HG03565 (cell line): Measurements from ENCODE around the gene CNR2.
A peak's percentile ranks its signal among the peaks of the same experiment; 100 is the strongest.
"Not testable (repeated sequence)": the region's sequence is repeated elsewhere in the genome, so short reads cannot be mapped to it uniquely, and the experiment has no call there.

Experiments used
- ATAC-seq: cut with Tn5 transposase; IDR thresholded peaks from one replicate; pipeline ENCODE4 v1.9.1; 2021; ENCODE audit warnings: mild to moderate bottlenecking, moderate library complexity; ENCODE audit not compliant: unreplicated experiment

The CNR2 gene

DNA sequence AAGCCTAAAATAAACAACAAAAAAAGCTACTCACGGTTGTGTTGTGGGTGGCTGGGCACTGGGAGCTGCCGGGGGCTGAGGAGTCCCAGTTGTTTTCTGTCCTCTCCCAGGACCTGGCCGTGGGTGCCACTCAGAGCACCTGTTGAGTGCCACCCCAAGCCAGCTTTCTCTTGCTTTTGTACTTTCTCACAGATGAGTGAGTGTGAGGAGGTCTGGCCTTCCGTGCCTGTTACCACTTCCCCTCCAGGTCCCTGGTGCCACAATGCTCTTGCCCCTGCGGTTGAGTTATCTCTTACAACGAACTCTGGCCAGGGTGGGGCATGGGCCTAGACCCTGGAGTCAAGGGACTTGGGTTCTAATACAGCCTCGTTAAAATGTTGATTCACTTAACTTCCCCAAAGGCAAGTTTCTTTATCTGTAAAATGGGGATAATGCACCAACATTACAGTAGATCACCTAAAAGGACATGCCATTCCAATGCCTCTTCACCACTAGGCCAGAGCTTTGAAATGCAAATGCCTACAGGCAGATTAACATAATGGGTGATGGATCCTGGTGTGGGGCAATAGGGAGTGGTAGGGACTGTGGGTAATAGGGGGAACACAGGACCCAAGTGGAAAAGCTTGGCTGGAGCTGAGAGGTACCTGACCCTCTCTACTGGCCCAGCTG is at the start of gene CNR2:
TSS of gene CNR2 (minus strand) at position 151 of the 669 bp plus-strand sequence. CDS start 37,745 bp downstream, outside the sequence.
- ATAC-seq, result no peak

GRCh38 chr1:23960291-23961020 is 47.3 kb upstream of the CNR2 start:
- ATAC-seq, result no peak

DNA sequence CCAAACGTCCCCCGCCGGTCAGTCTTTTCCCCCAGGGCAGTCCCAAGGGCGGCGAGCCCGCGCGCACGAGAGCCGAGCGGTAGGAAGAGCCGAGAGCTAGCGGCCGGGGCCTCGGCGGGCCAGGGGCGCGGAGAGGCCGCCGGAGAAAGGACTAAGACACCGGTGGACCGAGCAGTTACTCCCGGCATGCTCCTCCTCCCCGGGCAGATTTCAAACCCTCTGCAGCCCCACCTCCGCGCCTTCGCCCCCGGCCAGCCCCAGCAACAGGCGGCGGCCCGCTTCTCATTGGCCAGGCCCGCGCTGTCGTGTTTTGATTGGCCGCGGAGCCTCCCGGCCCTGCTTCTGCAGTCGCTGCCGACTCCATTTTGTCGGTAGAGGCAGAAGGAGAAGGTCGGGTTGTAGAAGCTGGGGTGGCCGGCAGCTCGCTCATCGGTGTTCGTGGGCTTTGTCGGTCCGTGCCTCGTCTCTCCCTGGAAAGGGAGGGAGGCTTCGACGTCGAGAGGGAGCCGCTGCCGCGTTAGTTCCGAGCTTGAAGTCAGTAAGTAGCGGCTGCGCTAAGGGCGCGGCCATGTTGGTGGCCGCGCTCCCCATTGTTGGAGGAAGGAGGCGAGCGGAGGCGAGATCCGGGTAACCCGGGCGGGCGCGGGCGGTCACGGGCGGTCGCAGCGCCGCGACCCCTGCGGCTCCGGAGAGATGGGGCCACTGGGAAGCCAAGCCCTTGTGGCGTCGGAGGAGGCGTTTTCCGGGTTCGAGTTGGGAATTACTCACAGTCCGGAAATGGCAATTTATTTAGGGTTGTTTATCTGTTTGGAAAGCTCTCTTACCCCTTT is 46.5 kb upstream of the CNR2 start, which contains the start of gene PNRC2:
TSS of gene PNRC2 (plus strand) at position 368 of the 830 bp plus-strand sequence. CDS start 1,630 bp downstream, outside the sequence.
- ATAC-seq, result peak; percentile 37

- ATAC-seq, result peak; percentile 56
Measured at GRCh38 chr1:23958810-23959460, 45.8 kb upstream of the CNR2 start.

- not testable (repeated sequence) for ATAC-seq
Measured at GRCh38 chr1:23958040-23958809, 45.1 kb upstream of the CNR2 start.

DNA sequence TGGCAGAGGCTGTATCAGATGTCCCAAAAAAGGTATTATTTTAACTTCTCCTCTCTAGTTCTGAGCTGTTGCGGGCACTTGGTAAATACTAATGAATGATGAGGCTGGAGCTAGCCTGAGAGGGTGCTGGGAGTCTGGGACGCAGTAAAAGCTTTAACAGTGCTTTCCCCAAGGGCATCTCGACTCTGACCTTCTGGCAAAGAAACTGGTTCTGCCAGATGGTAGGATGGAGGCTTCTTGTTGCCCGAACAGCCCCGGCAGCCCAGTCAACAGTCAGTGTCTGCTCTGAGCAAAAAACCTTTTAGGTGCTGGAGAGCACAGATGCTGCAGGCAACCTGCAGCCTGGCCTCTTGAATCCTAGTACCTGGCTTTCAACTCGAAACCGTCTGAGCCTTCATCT is 43.9 kb upstream of the CNR2 start:
- no peak for ATAC-seq

GRCh38 chr1:23953020-23953419 is 39.9 kb upstream of the CNR2 start:
- no peak for ATAC-seq

- no peak for ATAC-seq
Measured at GRCh38 chr1:23947366-23947765, 34.2 kb upstream of the CNR2 start.

DNA sequence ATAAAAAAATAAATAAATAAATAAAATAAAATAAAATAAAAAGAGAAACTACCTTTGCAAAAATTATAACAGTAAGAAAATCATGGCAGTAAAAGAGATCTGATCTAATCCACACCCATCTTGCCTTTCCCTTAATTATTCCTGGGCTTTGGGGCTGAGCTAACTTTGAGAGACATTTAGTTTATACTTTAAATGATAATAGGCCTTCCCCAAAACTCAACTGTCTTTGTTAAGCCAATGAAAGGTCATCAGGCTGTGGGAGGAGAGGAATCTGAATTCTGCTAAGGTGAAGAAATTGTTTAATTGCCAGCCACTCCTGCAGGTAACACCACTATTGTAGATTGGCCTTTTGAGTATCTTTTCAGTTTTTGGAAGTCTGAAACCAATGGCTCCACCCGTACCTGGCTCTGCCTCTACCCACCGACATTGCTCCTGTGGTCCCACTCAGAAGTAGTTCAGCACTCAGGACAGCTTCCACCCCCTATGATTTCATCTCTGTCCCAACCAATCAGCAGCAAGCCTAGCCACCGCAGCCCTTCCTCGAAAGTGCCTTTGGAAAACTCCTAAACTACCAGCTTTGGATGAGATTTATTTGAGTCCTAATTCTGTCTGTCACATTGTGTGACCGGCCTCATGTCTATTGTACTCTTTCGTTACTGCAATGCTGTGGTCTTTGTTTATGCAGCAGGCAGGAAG is 23.5 kb upstream of the CNR2 start:
- no peak for ATAC-seq

GRCh38 chr1:23931491-23931880 is 18.3 kb upstream of the CNR2 start:
- no peak for ATAC-seq

- ATAC-seq, result no peak
Measured at GRCh38 chr1:23930861-23931490, 17.8 kb upstream of the CNR2 start.

DNA sequence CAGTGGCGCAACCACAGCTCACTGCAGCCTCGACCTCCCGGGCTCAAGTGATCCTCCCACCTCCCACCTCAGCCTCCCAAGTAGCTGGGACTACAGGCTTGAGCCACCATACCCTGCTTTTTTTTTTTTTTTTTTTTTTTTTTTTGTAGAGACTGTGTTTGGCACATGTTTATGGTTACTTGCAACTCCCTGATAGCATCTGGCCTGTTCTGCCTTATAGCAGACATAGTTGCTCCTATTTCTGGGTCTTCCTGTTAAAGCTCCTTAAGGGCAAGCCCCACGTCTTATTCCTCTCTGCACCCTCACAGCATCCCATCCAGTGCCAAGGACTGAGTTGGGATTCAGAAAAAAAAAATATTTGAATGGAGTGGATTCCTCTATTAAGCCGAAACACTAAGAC is 17.1 kb upstream of the CNR2 start:
- no peak for ATAC-seq

- no peak for ATAC-seq
Measured at GRCh38 chr1:23928789-23929188, 15.6 kb upstream of the CNR2 start.

DNA sequence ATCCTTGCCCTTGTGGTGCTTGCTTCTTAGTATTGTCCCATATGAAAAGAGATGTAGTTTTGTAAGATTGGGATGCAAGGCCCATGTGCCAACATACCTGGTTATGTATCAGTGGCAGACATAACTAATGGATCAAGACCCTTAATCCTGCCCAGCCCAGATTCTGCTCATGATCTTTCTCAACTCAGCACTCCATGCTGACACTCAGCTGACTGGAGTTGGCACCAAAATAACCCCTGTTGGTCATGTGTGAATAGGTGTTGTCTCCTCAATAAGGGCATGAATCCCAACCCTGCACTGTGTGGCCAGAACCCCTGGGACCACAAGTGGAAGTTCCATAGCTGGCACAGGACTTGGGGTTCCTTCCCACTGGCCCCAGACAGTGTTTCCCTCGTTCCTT is 13.9 kb upstream of the CNR2 start:
- ATAC-seq, result no peak

- no peak for ATAC-seq
Measured at GRCh38 chr1:23925279-23925678, 12.1 kb upstream of the CNR2 start.

DNA sequence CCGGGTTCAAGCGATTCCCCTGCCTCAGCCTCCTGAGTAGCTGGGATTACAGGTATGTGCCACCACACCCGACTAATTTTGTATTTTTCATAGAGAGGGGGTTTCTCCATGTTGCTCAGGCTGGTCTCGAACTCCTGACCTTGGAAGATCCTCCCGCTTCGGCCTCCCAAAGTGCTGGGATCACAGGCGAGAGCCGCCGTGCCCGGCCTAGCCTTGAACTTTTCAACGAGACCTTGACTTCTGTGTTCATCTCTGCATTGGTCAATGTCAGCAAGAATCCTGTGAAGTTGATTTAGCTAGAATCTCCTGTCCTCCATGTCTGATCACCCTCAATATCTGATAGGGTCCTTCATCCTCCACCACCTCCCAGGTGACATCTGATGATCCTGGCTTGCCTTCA is 11.4 kb upstream of the CNR2 start:
- ATAC-seq, result no peak

- no peak for ATAC-seq
Measured at GRCh38 chr1:23923592-23924499, 10.7 kb upstream of the CNR2 start.

DNA sequence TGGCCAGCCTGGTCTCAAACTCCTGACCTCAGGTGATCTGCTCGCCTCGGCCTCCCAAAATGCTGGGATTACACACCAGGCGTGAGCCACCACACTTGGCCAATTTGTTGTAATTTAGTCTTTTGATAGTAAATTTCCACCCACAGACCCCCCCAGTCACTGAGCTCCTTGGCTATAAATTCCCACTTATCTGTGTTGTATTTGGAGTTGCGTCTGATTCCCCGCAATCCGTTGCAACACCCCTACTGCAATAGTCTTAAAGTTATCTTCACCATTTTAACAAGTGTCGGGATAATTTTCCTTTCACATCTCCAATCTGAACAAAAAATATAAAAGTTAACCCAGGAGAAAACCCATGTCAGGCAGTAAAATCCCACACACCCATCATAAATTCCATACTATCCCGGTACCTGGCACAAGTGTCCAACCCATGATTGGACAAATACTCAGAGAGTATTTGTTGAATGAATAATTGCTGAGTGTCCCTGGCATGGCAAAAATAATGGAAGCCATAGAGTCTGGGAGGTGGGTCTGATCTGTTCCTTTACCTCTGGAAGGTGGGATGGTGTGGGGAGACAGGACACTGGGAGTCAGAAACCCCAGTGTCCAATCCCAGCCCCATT is 9.3 kb upstream of the CNR2 start:
- ATAC-seq, result no peak
